HG02623 (cell line): ENCODE results near the gene RCE1.

Experiments
- ATAC-seq: cut with Tn5 transposase; IDR thresholded peaks from one replicate; pipeline ENCODE4 v1.9.1; 2021; ENCODE audit warnings: moderate library complexity; ENCODE audit not compliant: unreplicated experiment

RCE1 gene

DNA sequence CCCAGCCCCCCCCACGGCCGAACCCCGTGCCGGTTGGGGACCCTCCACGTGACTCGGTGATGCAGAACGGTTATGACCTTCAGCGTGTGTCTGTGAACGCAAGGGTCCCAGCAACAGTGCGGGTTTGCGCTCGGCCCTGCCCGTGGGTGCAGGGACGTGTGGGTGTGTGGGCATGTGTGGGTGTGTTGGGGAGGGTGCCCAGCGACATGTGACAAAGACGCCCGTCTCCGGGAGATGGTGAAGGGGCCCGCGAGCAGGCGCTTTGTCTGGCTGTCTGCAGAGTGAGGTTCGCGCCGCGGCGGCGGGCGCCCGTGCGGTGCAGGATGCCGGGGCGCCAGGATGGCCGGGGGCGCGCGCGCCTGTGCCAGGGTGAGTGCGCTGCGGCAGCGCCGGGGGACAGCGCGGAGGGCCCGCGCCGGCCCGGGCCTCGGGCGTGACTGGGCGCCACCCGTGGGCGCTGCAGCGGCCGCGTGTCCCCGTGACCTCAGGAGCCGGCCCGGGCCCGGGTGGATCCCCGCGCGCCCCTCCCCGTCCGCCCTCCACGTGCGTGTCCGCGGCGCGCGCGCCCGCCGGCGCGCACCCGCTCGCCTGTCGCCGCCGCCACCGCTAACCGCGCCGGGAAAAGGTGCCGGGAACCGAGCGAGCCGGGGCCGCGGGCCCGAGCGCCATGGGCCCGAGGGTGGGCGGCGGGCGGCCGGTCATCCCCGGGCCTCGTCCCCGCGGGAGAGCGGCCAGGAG lies 13.4 kb downstream of the RCE1 start, which contains the start of gene LRFN4:
Gene LRFN4, plus strand, starts transcription at position 569 of the 738 bp plus-strand sequence. CDS start 681 bp downstream, outside the sequence.
- ATAC-seq, result peak; percentile 24

DNA sequence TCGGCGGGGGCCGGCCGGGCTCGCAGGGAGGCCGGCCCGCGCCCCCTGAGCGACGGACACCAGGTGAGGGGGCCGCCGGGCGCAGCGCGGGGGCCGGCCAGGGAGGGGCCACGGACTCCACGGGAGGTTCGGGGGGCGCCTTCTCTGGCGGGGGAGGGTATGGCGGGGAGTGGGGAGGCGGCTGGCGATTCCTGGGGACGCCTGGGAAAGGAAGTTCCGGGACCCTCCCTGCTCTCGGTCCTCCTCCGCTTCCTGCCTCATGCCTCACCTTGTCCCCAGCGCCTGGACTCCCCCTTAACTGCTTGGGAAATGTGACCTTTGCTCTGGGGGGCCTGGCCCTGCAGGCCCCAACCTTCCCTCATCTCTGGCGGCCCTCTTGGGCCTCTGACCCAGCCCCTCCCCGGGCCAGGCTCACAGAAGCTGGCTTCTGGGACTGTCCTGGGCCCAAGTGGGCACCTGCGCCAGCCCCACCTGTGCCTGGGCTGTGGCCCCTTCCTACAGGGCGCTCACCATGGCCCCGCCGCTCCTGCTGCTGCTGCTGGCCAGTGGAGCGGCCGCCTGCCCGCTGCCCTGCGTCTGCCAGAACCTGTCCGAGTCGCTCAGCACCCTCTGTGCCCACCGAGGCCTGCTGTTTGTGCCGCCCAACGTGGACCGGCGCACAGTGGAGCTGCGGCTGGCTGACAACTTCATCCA lies 14.1 kb downstream of the RCE1 start:
- ATAC-seq, result no peak

DNA sequence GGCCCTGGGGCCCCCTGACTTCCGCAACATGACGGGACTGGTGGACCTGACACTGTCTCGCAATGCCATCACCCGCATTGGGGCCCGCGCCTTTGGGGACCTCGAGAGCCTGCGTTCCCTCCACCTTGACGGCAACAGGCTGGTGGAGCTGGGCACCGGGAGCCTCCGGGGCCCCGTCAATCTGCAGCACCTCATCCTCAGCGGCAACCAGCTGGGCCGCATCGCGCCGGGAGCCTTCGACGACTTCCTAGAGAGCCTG lies 14.6 kb downstream of the RCE1 start:
- ATAC-seq, result no peak

DNA sequence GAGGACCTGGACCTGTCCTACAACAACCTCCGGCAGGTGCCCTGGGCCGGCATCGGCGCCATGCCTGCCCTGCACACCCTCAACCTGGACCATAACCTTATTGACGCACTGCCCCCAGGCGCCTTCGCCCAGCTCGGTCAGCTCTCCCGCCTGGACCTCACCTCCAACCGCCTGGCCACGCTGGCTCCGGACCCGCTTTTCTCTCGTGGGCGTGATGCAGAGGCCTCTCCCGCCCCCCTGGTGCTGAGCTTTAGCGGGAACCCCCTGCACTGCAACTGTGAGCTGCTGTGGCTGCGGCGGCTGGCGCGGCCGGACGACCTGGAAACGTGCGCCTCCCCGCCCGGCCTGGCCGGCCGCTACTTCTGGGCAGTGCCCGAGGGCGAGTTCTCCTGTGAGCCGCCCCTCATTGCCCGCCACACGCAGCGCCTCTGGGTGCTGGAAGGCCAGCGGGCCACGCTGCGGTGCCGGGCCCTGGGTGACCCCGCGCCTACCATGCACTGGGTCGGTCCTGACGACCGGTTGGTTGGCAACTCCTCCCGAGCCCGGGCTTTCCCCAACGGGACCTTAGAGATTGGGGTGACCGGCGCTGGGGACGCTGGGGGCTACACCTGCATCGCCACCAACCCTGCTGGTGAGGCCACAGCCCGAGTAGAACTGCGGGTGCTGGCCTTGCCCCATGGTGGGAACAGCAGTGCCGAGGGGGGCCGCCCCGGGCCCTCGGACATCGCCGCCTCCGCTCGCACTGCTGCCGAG lies 15.1 kb downstream of the RCE1 start:
- no peak for ATAC-seq

DNA sequence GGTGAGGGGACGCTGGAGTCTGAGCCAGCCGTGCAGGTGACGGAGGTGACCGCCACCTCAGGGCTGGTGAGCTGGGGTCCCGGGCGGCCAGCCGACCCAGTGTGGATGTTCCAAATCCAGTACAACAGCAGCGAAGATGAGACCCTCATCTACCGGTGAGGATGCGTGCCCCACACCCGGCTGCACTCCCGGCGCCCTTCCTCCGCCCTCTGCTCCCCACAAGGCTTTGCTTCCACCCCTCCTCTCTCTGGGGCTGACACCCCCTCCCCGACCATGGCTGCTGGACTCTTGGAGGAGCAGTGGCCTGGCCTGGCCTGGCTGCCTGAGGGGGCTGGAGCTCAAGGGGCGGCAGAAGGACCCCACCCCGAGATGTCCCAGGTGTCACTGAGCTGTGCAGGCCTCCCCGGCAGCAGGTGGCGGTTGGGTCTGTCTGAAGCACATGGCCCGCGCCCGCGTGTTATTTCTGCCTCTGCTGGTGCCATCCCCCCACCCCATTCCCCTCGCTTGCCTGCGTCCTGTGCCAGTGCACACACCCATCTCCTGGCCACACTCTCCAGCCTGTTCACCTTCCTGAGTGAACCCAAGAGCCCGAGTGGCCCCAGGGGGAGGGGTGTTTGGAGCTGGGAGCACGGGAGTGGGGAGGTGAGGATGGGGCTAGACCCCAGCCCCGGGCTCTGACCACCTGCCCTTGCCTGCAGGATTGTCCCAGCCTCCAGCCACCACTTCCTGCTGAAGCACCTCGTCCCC lies 15.9 kb downstream of the RCE1 start:
- no peak for ATAC-seq

DNA sequence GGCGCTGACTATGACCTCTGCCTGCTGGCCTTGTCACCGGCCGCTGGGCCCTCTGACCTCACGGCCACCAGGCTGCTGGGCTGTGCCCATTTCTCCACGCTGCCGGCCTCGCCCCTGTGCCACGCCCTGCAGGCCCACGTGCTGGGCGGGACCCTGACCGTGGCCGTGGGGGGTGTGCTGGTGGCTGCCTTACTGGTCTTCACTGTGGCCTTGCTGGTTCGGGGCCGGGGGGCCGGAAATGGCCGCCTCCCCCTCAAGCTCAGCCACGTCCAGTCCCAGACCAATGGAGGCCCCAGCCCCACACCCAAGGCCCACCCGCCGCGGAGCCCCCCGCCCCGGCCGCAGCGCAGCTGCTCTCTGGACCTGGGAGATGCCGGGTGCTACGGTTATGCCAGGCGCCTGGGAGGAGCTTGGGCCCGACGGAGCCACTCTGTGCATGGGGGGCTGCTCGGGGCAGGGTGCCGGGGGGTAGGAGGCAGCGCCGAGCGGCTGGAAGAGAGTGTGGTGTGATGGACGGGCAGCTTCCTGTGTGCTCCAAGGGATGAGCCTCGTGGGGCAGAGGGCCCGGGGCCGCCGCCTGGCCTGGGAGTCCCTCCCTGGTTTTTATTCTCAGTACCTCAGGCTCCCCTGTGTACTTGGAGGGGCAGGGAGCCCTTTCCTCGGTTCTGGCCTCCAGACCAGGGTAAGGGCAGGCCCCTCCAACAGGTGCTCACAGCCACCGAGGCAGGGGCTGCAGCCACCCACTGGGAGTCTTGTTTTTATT lies 16.6 kb downstream of the RCE1 start:
- ATAC-seq, result no peak

DNA sequence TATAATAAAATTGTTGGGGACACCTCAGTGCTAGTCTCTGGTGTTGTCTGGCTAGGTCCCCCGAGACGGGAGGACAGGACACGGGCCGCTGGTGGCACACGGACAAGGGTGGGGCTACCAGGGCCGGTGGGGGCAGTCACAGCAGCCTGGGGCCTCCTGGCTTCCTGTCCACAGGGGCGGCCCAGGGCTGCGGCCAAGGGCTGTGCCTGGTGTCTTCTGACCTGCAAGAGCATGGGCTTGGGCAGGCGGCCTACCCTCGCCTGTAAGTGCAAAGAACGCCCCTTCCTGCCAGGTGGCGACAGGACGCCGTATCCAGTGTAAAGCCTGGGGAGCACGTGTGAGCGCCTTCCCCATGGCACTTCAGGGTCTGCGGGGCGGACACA lies 17.2 kb downstream of the RCE1 start:
- no peak for ATAC-seq

DNA sequence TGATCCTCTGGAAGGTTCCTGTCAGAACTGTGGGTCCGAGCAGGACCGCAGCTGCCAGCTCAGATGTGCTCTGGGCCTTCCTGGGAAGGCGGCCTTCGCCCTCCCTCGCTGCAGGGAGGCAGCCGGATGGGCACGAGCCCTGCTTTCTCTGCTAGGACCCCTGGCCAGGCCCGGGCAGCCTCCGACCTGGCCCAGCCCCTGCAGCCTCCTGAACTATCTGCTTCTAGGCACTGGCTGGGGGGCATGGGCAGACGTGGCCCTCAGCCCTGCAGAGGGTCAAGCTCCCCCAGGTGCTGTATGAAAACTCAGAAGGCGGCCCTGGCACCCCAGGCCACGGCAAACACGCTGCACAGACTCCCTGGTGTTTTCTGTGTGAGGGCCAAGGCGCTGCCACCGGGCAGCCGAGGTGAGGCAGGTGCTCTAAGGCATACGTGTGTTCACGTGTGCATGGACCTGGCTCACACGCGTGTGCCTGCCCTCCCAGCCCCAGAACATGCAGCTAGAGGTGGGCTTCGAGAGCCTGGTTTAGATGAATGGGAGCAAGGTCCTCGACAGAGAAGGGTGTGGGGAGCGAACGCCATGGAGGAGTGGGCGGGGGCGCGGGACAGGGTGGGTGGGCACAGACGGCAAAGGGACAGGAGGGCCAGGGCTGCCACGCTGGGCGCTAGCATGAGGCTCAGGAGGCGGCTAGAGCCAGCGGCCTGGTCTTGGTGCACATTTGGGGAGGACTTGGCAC lies 18.0 kb downstream of the RCE1 start:
- no peak for ATAC-seq

DNA sequence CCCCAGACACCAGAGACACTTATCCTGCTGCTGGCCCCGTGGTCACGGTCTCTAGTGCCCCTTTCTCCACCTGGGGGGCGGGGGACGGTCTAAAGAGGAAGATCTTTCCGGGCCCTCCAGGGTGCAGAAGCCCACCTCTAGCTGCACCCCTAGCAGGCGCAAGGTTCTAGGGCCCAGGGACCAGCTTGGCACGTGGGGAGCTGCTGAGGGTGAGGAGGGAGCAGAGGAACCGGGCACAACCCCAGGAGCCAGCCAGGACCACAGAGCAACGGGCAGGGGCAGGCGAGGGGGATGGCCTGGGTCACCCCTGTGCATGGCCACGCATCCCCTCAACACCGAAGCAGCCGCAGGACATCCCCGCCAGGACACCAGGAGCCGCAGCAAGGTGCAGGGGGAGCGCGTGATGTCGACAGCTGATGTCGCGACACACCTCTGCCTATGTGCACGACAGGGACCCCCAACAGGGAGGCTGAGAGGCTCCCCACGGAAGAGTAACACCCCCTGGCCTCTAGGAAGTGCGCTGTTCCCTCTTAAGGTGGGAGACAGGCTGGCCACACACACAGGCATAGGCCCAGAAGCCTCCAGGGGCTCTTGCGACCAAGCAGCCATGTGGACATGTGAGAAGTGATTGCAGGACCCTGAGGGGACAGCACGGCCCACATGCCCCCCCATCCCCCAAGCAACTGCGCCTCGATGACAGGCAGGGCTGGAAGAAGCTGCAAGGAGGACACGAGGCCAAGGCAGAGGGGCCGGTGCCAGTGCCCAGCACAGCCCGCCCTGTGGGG lies 18.7 kb downstream of the RCE1 start:
- no peak for ATAC-seq

DNA sequence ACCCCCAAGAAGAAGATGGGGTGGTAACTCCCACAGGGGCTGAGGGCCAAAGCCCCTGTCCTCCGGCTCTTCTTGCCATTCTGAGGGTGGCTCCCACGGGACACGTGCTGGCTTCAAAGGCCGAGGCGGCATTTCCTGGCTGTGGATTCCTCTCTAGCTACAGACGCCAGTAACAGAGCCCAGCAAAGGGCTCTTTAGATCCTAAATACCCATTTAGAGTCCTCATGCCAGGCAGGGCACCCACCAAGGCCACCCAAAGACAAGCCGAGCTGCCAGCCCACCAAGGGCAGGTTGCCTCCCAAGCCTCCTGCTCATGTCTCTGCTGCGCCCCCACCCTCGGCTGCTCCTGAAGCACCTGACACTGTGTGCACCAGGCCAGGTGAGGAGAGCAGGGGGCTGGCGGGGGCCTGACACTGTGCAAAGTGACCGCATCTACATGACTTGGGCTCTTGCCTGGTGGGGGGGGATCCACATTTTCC lies 19.4 kb downstream of the RCE1 start:
- ATAC-seq, result no peak

DNA sequence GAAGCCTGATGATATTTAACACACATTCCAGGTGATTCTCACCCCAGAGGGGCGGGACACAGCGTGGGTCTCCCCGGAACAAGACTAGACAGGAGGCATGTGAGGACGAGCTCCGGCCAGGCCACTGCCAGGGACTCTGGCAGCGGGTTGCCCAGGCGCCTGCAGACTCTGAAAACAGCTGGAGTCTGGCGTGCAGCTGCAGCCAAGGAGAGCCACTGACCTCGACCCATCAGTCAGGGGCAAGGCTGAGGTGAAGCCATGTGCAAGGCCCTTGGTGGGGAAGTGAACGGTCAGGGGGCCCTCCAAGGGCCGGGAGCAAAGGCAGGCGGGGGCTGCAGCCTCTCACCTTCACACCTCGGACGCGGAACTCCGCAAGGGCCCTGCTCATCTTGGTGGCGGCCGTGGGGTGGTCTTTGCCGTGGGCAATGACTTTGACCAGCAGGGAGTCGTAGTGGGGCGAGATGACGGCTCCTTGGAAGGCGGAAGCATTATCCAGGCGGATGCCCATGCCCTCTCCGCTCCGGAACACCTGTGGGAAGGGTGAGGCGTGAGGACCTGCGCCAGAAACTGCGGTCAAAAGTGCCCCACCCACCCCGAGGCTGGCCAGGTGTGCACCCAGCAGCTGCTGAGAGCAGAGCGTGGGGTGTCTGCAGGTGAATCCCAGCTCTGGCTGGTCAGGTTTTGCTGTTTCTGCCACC lies 20.3 kb downstream of the RCE1 start:
- ATAC-seq, result no peak

DNA sequence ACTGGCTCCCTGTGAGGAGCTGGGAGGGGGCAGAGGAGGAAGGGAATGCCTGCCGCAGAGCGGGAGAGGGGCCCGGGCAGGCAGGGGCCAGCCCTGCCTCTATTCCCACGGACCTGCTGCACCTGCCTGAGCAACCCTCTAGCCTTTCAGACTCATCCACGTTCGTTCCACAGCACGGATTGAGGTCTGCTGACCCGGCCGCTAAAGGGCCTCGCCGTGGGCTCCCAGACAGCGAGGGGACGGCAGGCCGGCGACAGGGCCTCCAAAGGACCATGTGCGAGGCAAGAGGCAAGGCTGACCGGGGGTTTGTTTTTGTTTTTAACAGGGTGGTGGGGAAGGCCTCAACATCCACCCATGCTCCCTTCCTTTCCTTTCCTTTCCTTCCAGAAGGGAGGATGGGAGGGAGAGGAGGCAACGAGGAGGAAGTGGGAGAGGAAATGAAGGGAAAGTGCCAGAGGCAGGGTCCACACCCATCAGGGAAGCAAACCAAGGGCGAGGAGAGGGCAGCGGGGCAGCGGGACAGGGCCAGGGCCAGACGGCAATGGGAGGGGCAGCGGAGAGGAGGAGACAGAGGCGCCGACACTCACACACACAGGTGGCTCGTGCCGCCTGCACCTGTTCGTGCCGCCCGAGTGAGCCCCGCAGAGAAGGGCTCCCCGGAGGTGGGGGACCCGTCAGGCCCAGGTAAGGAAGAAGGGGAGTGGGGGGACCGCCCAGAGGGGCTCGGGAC lies 21.1 kb downstream of the RCE1 start:
- no peak for ATAC-seq

DNA sequence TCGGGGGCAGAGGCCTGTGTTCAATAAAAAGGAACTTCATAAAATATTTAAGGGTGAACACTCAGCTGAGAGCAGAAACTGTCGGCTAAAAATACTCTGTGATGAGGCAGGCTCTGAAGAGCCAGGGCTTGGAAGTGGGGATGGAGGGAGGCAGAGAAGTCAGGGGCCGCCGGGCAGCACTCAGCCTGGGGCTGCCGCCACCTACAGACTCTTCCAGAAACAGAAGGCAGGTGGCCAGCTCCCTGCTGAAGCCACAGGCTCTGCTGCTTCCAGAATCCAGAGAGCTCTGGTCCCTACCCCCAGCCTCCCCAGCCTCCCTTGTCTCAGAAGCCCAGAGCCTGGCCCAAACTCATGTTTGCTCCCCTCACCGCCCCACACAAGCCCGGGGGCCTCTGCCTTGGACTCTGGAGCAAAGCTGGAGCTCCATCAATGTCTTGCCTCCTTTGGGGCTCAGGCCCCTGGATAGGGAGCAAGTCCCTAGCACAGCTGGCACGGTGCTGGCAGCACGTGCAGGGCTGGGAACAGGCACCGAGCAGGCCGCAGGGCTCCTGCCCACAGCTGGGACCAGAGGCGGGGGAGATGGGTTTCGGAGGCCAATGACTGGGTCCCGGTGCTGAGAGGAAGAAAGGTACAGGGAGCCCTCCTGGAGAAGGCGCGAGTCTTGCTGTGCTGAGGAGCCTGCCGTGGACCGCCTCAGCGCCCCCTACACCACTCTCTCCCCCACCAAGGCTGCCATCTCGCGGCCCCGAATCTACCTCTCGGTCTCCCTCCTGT lies 21.9 kb downstream of the RCE1 start:
- no peak for ATAC-seq

DNA sequence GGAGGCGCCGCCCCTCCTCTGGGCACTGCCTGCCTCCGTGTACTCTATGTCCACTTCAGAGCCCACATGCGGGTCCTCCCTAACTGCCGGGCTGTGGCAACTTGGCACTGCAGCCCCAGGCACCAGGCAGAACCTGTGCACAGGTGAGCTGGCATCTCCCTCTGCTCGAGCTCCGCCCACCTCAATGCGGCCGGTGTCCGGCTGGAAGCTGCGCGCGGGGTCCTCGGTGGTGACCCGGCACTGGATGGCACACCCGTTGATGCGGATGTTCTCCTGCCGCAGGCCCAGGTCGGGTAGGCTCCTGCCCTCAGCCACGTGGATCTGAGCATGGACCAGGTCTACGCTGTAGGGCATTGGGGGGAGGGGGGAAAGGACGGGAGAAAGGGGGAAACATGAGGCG lies 22.8 kb downstream of the RCE1 start:
- no peak for ATAC-seq

DNA sequence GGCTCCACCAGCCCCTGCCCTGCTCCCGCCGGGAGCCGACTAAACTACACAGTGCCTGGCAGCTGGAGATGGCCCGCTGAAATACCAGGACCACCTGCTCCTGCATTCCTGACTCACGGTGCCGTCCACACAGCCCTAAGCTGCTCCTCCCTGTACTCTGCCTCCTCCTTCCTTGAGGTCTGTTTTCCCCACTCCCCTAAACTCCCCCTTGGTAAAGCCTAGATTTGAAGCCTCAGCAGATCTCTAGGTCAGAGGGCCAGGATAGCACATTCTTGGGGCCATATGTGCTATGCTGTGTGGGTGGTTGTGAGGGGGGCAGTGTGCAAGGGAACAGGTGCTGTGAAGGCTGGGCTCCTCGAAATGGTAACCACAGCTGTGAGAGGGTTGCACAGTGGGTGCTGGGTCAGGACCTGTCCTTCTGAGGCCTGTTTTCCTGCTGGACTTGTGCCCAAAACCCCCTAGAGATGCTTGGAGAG lies 23.3 kb downstream of the RCE1 start:
- no peak for ATAC-seq

DNA sequence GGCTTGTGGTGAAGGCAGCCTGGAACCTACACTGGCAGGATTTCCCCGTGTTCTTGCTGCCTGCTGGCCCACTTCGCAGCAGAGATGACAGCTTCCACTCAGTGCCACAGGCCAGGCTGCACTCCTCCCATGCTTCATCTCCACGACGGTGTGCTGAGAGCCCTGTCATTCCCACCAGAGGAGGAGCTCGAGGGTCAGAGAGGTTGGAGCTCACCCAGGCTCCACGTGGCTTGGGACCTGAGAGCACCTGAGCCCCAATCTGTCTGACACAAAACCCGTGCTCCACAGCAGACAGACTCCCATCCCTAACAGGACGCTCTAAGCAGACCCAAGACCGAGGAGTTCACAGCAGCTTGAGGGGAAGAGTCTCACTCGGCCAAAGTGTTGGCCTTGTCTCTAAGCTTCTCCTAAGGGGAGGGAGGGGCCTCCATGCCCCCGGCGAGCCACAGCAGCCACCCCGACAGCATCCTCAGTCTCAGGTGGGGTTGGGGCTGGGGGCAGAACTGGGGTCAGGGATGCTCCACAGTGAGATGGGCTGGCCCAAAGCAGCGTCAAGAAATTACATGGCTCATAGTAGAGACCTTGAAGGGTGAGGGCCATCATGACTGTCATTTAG lies 24.3 kb downstream of the RCE1 start:
- ATAC-seq, result no peak
